T-cell (primary cell): ENCODE data around the gene ELN. TPM values are rescaled to one million over a fixed set of nuclear protein-coding genes. Genes with fewer than 3 reads are reported as not detected.

Experiments
- ATAC-seq, 4 experiments: fragments of 200-7000 bp in 3 of 4; fragments of 150-1000 bp in 1 of 4; cut with Tn5 transposase; replicated peaks in 1 of 4; 1 replicate in 3 of 4; 2 replicates in 1 of 4; pipeline ENCODE4 v1.10.0; 2021; ENCODE audit warnings: moderate library complexity in 3 of 4, mild to moderate bottlenecking in 2 of 4, moderate number of reproducible peaks in 1 of 4
- CTCF ChIA-PET, 2 donors: fragments of 300-600 bp; sonication (Branson Sonifier 250); formaldehyde crosslinking; loops; one replicate each; lab custom pipeline; 2022; ENCODE audit warnings: antibody characterized with exemption in 2 of 2; lab: Charles Lee
- POLR2A ChIA-PET, 2 donors: fragments of 300-600 bp; sonication (Branson Sonifier 250); formaldehyde crosslinking; loops; one replicate each; lab custom pipeline; 2022; ENCODE audit warnings: antibody characterized with exemption in 2 of 2; lab: Charles Lee
- DNase-seq, 35 experiments: peaks; one replicate each; pipeline versions ENCODE4 v3.0.0 to v3.0.0-alpha.2; 2013 to 2023
- H3K27ac ChIP-seq: one replicate; pipeline ENCODE4 v1.5.1; 2013; ENCODE audit warnings: low read length
- H3K27me3 ChIP-seq, 2 experiments: replicated peaks in 1 of 2; 1 replicate in 1 of 2; 2 replicates in 1 of 2; pipeline versions ENCODE4 v1.6.1 to v1.7.0; 2013; ENCODE audit warnings: low read length in 1 of 2, mixed read lengths in 1 of 2; ENCODE audit not compliant: control insufficient read depth in 2 of 2, insufficient read depth in 2 of 2; ENCODE audit errors: extremely low read depth in 1 of 2
- H3K36me3 ChIP-seq, 2 donors: 1 replicate in 1 of 2; 2 replicates in 1 of 2; pipeline versions ENCODE4 v1.6.1 to v1.7.0; 2013; ENCODE audit warnings: low read length in 1 of 2; ENCODE audit not compliant: control insufficient read depth in 2 of 2, insufficient read depth in 1 of 2; ENCODE audit errors: extremely low read depth in 1 of 2
- H3K4me1 ChIP-seq, 2 experiments: 1 replicate in 1 of 2; 2 replicates in 1 of 2; pipeline versions ENCODE4 v1.6.1 to v1.7.0; 2013; ENCODE audit warnings: low read length in 2 of 2, mixed read lengths in 1 of 2; ENCODE audit not compliant: insufficient read depth in 2 of 2, control insufficient read depth in 1 of 2; ENCODE audit errors: extremely low read depth in 1 of 2
- H3K4me3 ChIP-seq, 2 donors: 1 replicate in 1 of 2; 2 replicates in 1 of 2; pipeline versions ENCODE4 v1.5.1 to v1.7.0; 2013; ENCODE audit warnings: mild to moderate bottlenecking in 2 of 2, low read length in 1 of 2, moderate library complexity in 1 of 2; ENCODE audit not compliant: control insufficient read depth in 1 of 2; ENCODE audit errors: extremely low read depth in 1 of 2
- H3K9me3 ChIP-seq: 2 replicates; pipeline ENCODE4 v1.7.0; 2013
- H3K27ac Mint-ChIP-seq, 2 donors: one replicate each; pipeline ENCODE4 v1.8.0; 2020 to 2021; ENCODE audit warnings: mild to moderate bottlenecking in 2 of 2, mixed read lengths in 2 of 2
- H3K27me3 Mint-ChIP-seq, 2 donors: one replicate each; pipeline ENCODE4 v1.8.0; 2021 to 2022; ENCODE audit warnings: mixed read lengths in 2 of 2
- H3K36me3 Mint-ChIP-seq: one replicate; pipeline ENCODE4 v1.8.0; 2021; ENCODE audit warnings: mixed read lengths
- H3K4me1 Mint-ChIP-seq, 3 donors: one replicate each; pipeline ENCODE4 v1.8.0; 2020 to 2022; ENCODE audit warnings: mixed read lengths in 3 of 3, mild to moderate bottlenecking in 1 of 3
- H3K4me3 Mint-ChIP-seq, 3 donors: one replicate each; pipeline ENCODE4 v1.8.0; 2020 to 2022; ENCODE audit warnings: mild to moderate bottlenecking in 3 of 3, mixed read lengths in 3 of 3, moderate library complexity in 3 of 3
- H3K9me3 Mint-ChIP-seq, 3 donors: one replicate each; pipeline ENCODE4 v1.8.0; 2020 to 2022; ENCODE audit warnings: mixed read lengths in 3 of 3
- WGBS: methylation state at CpG from one replicate; pipeline ENCODE4 v1.1.5; 2013; ENCODE audit warnings: missing lambda C conversion rate; ENCODE audit not compliant: insufficient coverage; 5-methylcytosine and 5-hydroxymethylcytosine counted together
- total RNA-seq, 35 experiments: library from RNA in 6 of 35; stranded (reverse) in 6 of 35; fragments of 120-200 nt in 1 of 35; gene quantifications; one replicate each; pipeline versions ENCODE4 v1.2.1 to v1.2.4 and lab custom pipeline; 2013 to 2026

The ELN gene
- total RNA-seq, 5 donors from 2014 or later (not counting 1 experiment from before 2014, with no cell fraction given) = 0.22 to 0.56 (median 0.44) TPM; not detected in 2

GRCh38 chr7:74105992-74106391 lies 78.0 kb downstream of the ELN start:
- H3K36me3 ChIP-seq = peaks cover 7 to 45% of the 10 kb centered on the region in 2 donors
- H3K4me1 ChIP-seq = no peaks in the 10 kb centered on the region
- CTCF ChIA-PET = interaction anchor here in 1 of 2 donors (0.6 kb wide), 1 partner anchor 41 kb away, joined by 9 read pairs; no protein-coding TSS in a partner anchor
- no peaks in the 10 kb centered on the region for H3K9me3 Mint-ChIP-seq
- no peak overlapping the region for H3K27ac Mint-ChIP-seq
- ATAC-seq (no peak), DNase-seq (no peak)
- H3K27me3 ChIP-seq = no peaks in the 10 kb centered on the region
- no peak overlapping the region for H3K4me3 Mint-ChIP-seq
- H3K27ac ChIP-seq = no peak overlapping the region
- H3K36me3 Mint-ChIP-seq = peaks cover 30% of the 10 kb centered on the region
- H3K9me3 ChIP-seq = no peaks in the 10 kb centered on the region
- no peak overlapping the region for H3K4me3 ChIP-seq
- H3K27me3 Mint-ChIP-seq = no peaks in the 10 kb centered on the region
- POLR2A ChIA-PET = no interaction called here
- no peaks in the 10 kb centered on the region for H3K4me1 Mint-ChIP-seq
- WGBS = 96% methylated on average over 10 of the region's 11 CpGs

GRCh38 chr7:74106846-74107245 lies 78.9 kb downstream of the ELN start:
- Histone ChIP-seq H3K27me3 (no peaks in the 10 kb centered on the region), H3K4me1 (no peaks in the 10 kb centered on the region), H3K4me3 (no peak overlapping the region), H3K27ac (no peak overlapping the region), H3K36me3 (peaks cover 3 to 45% of the 10 kb centered on the region in 2 donors), H3K9me3 (no peaks in the 10 kb centered on the region)
- WGBS = 95% methylated on average over 18 of the region's 18 CpGs
- Mint-ChIP-seq H3K4me1 (no peaks in the 10 kb centered on the region), H3K27ac (no peak overlapping the region), H3K9me3 (no peaks in the 10 kb centered on the region), H3K36me3 (peaks cover 32% of the 10 kb centered on the region), H3K4me3 (no peak overlapping the region), H3K27me3 (no peaks in the 10 kb centered on the region)
- ATAC-seq = no peak
- CTCF ChIA-PET = no interaction called here
- POLR2A ChIA-PET = interaction anchor here in 1 of 2 donors (0.6 kb wide), 1 partner anchor 143 kb away, joined by 11 read pairs; no protein-coding TSS in a partner anchor
- DNase-seq = no peak

GRCh38 chr7:74115326-74115725 lies 87.4 kb downstream of the ELN start:
- H3K4me1 ChIP-seq = no peaks in the 10 kb centered on the region
- DNase-seq = no peak
- Mint-ChIP-seq H3K27ac (no peak overlapping the region), H3K4me1 (no peaks in the 10 kb centered on the region), H3K9me3 (no peaks in the 10 kb centered on the region), H3K4me3 (no peak overlapping the region), H3K27me3 (no peaks in the 10 kb centered on the region), H3K36me3 (peaks cover 21% of the 10 kb centered on the region)
- 69% methylated on average over 17 of the region's 17 CpGs for WGBS
- H3K4me3 ChIP-seq = no peak overlapping the region
- no peak for ATAC-seq
- H3K27me3 ChIP-seq = no peaks in the 10 kb centered on the region
- no peaks in the 10 kb centered on the region for H3K9me3 ChIP-seq
- POLR2A ChIA-PET = no interaction called here
- H3K27ac ChIP-seq = no peak overlapping the region
- peaks cover 8 to 22% of the 10 kb centered on the region in 2 donors for H3K36me3 ChIP-seq
- CTCF ChIA-PET = no interaction called here

- no peaks in the 10 kb centered on the region for H3K27me3 Mint-ChIP-seq
- no peaks in the 10 kb centered on the region for H3K4me1 ChIP-seq
- no peak overlapping the region for H3K27ac Mint-ChIP-seq
- peaks cover 8 to 28% of the 10 kb centered on the region in 2 donors for H3K36me3 ChIP-seq
- peaks cover 21% of the 10 kb centered on the region for H3K36me3 Mint-ChIP-seq
- WGBS = 90% methylated on average over 2 of the region's 13 CpGs
- no peaks in the 10 kb centered on the region for H3K9me3 ChIP-seq
- POLR2A ChIA-PET = no interaction called here
- H3K27me3 ChIP-seq = no peaks in the 10 kb centered on the region
- no peak overlapping the region for H3K27ac ChIP-seq
- CTCF ChIA-PET = no interaction called here
- no peak for DNase-seq
- H3K9me3 Mint-ChIP-seq = no peaks in the 10 kb centered on the region
- no peak for ATAC-seq
- H3K4me1 Mint-ChIP-seq = no peaks in the 10 kb centered on the region
- H3K4me3 ChIP-seq = no peak overlapping the region
- no peak overlapping the region for H3K4me3 Mint-ChIP-seq
Measured at GRCh38 chr7:74116356-74116755, 88.4 kb downstream of the ELN start.

Other genes starting within 250 kb of the ELN start
- gene CLDN4, start 197.2 kb upstream of the ELN start, total RNA-seq = 1 to 10 TPM in 1 of 5 donors, under 1 TPM in 2, not detected in 2; 0.53 to 1.3 (median 0.79) TPM
- gene METTL27, start 185.7 kb upstream of the ELN start, total RNA-seq = 1 to 10 TPM in 4 of 5 donors, under 1 TPM in 1; 0.45 to 7.2 (median 1.8) TPM
- gene TMEM270, start 167.0 kb upstream of the ELN start, total RNA-seq = not detected
- gene LIMK1, start 55.6 kb downstream of the ELN start, total RNA-seq = 10 to 100 TPM; 13.5 to 24.9 (median 18.4) TPM
- 100 to 1,000 TPM; 174 to 258 (median 186) TPM for gene EIF4H, start 146.2 kb downstream of the ELN start, total RNA-seq
- gene LAT2, start 181.8 kb downstream of the ELN start, total RNA-seq = 10 to 100 TPM in 1 of 5 donors, 1 to 10 TPM in 4; 4.1 to 12.3 (median 6.4) TPM
- gene RFC2, start 226.2 kb downstream of the ELN start, total RNA-seq = 10 to 100 TPM; 13.3 to 17.6 (median 14.8) TPM